Erythroblast (primary cell): ENCODE results near the gene SRSF3.

Source experiments
- GATA1 ChIP-seq: IDR thresholded peaks from 2 replicates; pipeline ENCODE4 v1.6.1; 2011; ENCODE audit warnings: low read depth, mild to moderate bottlenecking, control low read depth, low read length, moderate library complexity
- POLR2A ChIP-seq: IDR thresholded peaks from 2 replicates; pipeline ENCODE4 v1.6.1; 2011; ENCODE audit warnings: mild to moderate bottlenecking, low read length

- TF ChIP-seq POLR2A (no peak), GATA1 (no peak)
These were observed 12.4 kb upstream of the SRSF3 start for GRCh38 chr6:36581716-36582115.
